ENCODE measurements around the gene PKM. TPM values are rescaled to one million over a fixed set of nuclear protein-coding genes. Genes with fewer than 3 reads are reported as not detected.

Gene PKM
- total RNA-seq, 1 experiment from 2014 or later: 1,026 TPM

- Histone ChIP-seq H3K23me2 (ENCODE audit: insufficient read length, low read depth, low read length, poor library complexity, severe bottlenecking) (peaks cover 11% of the 10 kb centered on the region), H2AFZ (ENCODE audit: low read length) (no peak overlapping the region), H3K27ac (ENCODE audit: insufficient read length, low read depth, low read length) (no peak overlapping the region), H3K9ac (ENCODE audit: extremely low read depth, insufficient read length, low read length) (no peak overlapping the region), H4K20me1 (ENCODE audit: control insufficient read depth, insufficient read depth, insufficient read length) (no peaks in the 10 kb centered on the region), H3K79me2 (ENCODE audit: insufficient read depth, low read length) (no peaks in the 10 kb centered on the region), H2BK120ac (ENCODE audit: low read depth, low read length, poor library complexity, severe bottlenecking) (no peak overlapping the region), H3K4ac (ENCODE audit: low read depth, low read length) (no peak overlapping the region), H2BK5ac (ENCODE audit: insufficient read length, low read length) (no peak overlapping the region), H3K27me3 (ENCODE audit: insufficient read depth, low read length) (peaks cover 3% of the 10 kb centered on the region; the same call in 1 of the 2 replicates), H3K4me2 (ENCODE audit: insufficient read depth, insufficient read length, low read length) (no peak overlapping the region), H3K9me3 (ENCODE audit: control insufficient read depth, low read depth, low read length) (no peaks in the 10 kb centered on the region), H4K5ac (ENCODE audit: insufficient read length, low read depth, low read length) (no peak overlapping the region), H2BK12ac (ENCODE audit: insufficient read length, low read depth, low read length) (no peak overlapping the region), H4K8ac (replicated peaks; ENCODE audit: insufficient read length, low read depth, low read length) (no peak overlapping the region), H3K14ac (ENCODE audit: insufficient read depth, low read length) (no peak overlapping the region), H2AK5ac (ENCODE audit: insufficient read length, low read length) (no peak overlapping the region), H3K56ac (ENCODE audit: insufficient read length, low read depth, low read length) (no peak overlapping the region), H3K18ac (ENCODE audit: insufficient read length, low read depth, low read length) (no peak overlapping the region), H3K4me1 (ENCODE audit: insufficient read depth, low read length) (no peaks in the 10 kb centered on the region), H3K23ac (ENCODE audit: insufficient read length, low read depth, low read length) (no peak overlapping the region), H2BK20ac (ENCODE audit: low read depth, low read length, poor library complexity, severe bottlenecking) (no peak overlapping the region), H4K91ac (ENCODE audit: insufficient read length, low read depth, low read length) (no peak overlapping the region), H3K79me1 (ENCODE audit: insufficient read depth, low read depth, low read length, poor library complexity, severe bottlenecking) (no peaks in the 10 kb centered on the region), H2BK15ac (ENCODE audit: low read depth, low read length) (no peak overlapping the region), H3T11ph (ENCODE audit: low read length) (no peak overlapping the region)
- no peak for DNase-seq
- H3K27me3 Mint-ChIP-seq (ENCODE audit: low read depth): peaks cover 8% of the 10 kb centered on the region
- H3K4me3 Mint-ChIP-seq: no peak overlapping the region
- H3K27ac Mint-ChIP-seq: no peak overlapping the region
- no CpG with 5 or more reads among the region's 3 CpGs for WGBS (ENCODE audit: extremely low coverage, insufficient read length, low lambda C conversion rate)
- peaks cover 50 to 85% (median 77%) of the 10 kb centered on the region in 3 experiments for H3K36me3 Mint-ChIP-seq (ENCODE audit: insufficient read depth in 1 of 3, low read depth in 3 of 3)
- peaks cover 6% of the 10 kb centered on the region in 2 experiments for H3K4me1 Mint-ChIP-seq
- TF ChIP-seq CTCF (conservative IDR thresholded peaks at IDR 0.05): no peak
- no peaks in the 10 kb centered on the region for H3K9me3 Mint-ChIP-seq
Observed at GRCh38 chr15:72201391-72201921, 29.5 kb downstream of the PKM start.
